Keratinocyte (primary cell): Measurements from ENCODE around the gene ERCC8. TPM values are rescaled to one million over a fixed set of nuclear protein-coding genes. Genes with fewer than 3 reads are reported as not detected.
"Not testable (repeated sequence)": the region's sequence is repeated elsewhere in the genome, so short reads cannot be mapped to it uniquely, and the experiment has no call there.

Source experiments
- DNase-seq: peaks from one replicate; pipeline ENCODE4 v3.0.0-alpha.2; 2011; ENCODE audit warnings: low read depth, missing footprints, low spot score
- FAIRE-seq: peaks from 2 replicates; lab custom pipeline; 2011; peaks lifted over from hg19 to GRCh38; lab: Jason Lieb, UNC
- H2AFZ ChIP-seq: 2 replicates; pipeline ENCODE4 v1.6.0; 2012; ENCODE audit warnings: low read length, control low read depth, inconsistent platforms; ENCODE audit not compliant: control insufficient read depth
- H3K27ac ChIP-seq: 2 replicates; pipeline ENCODE4 v1.5.1; 2011; ENCODE audit warnings: low read length; ENCODE audit not compliant: control insufficient read depth, insufficient read depth
- H3K27me3 ChIP-seq: 3 replicates; pipeline ENCODE4 v1.6.0; 2011; ENCODE audit warnings: low read length; ENCODE audit not compliant: control insufficient read depth, insufficient read depth; ENCODE audit errors: extremely low read depth
- H3K36me3 ChIP-seq, 2 experiments: 2 replicates in 1 of 2; 3 replicates in 1 of 2; pipeline ENCODE4 v1.5.1; 2011; ENCODE audit warnings: low read length in 2 of 2, mild to moderate bottlenecking in 1 of 2; ENCODE audit not compliant: control insufficient read depth in 2 of 2, insufficient read depth in 2 of 2; ENCODE audit errors: extremely low read depth in 1 of 2
- H3K4me1 ChIP-seq: 3 replicates; pipeline ENCODE4 v1.5.1; 2011; ENCODE audit warnings: low read length; ENCODE audit not compliant: control insufficient read depth, insufficient read depth; ENCODE audit errors: extremely low read depth
- H3K4me2 ChIP-seq: 3 replicates; pipeline ENCODE4 v1.6.0; 2011; ENCODE audit warnings: low read depth, low read length; ENCODE audit not compliant: control insufficient read depth, insufficient read depth; ENCODE audit errors: extremely low read depth
- H3K4me3 ChIP-seq, 3 experiments: fragments of 200-600 bp in 1 of 3; sonication (generic) in 1 of 3; 2 replicates in 2 of 3; 3 replicates in 1 of 3; pipeline ENCODE4 v1.5.1; 2011 to 2016; ENCODE audit warnings: low read length in 3 of 3, mild to moderate bottlenecking in 3 of 3, control low read depth in 2 of 3, inconsistent platforms in 1 of 3, low read depth in 1 of 3, mixed read lengths in 1 of 3, mixed run types in 1 of 3, moderate library complexity in 1 of 3; ENCODE audit not compliant: control insufficient read depth in 2 of 3, insufficient read depth in 2 of 3; ENCODE audit errors: extremely low read depth in 1 of 3
- H3K79me2 ChIP-seq: 2 replicates; pipeline ENCODE4 v1.6.0; 2012; ENCODE audit warnings: low read length; ENCODE audit not compliant: control insufficient read depth, insufficient read depth
- H3K9ac ChIP-seq: 3 replicates; pipeline ENCODE4 v1.6.0; 2011; ENCODE audit warnings: low read length; ENCODE audit not compliant: control insufficient read depth, insufficient read depth; ENCODE audit errors: extremely low read depth
- H3K9me1 ChIP-seq: 3 replicates; pipeline ENCODE4 v1.6.0; 2011; ENCODE audit warnings: low read length; ENCODE audit not compliant: control insufficient read depth, insufficient read depth; ENCODE audit errors: extremely low read depth
- H3K9me3 ChIP-seq: 2 replicates; pipeline ENCODE4 v1.5.1; 2012; ENCODE audit warnings: low read depth, low read length; ENCODE audit not compliant: control insufficient read depth
- H4K20me1 ChIP-seq: 3 replicates; pipeline ENCODE4 v1.6.0; 2011; ENCODE audit warnings: low read length; ENCODE audit not compliant: control insufficient read depth, insufficient read depth; ENCODE audit errors: extremely low read depth
- EZH2 ChIP-seq: IDR thresholded peaks from one replicate; pipeline ENCODE4 v1.6.1; 2012; ENCODE audit warnings: inconsistent platforms, mild to moderate bottlenecking, low read length, moderate library complexity
- dilution Hi-C: fragments of 300-500 bp; cut with MboI; formaldehyde crosslinking; loops from one replicate; pipeline ENCODE4 v1.7.0; 2020; ENCODE audit warnings: low sequenced_read_pairs; ENCODE audit not compliant: extremely low pct_ligation_motif_present
- polyA plus RNA-seq, 5 experiments: library from polyadenylated mRNA; depleted of rRNA in 3 of 5; stranded (reverse) in 3 of 5; stranded (forward) in 1 of 5; unstranded in 1 of 5; fragments of >200 nt; gene quantifications; 1 replicate in 1 of 5; 2 replicates in 3 of 5; 3 replicates in 1 of 5; pipeline versions ENCODE4 v1.2.1 to v1.2.3, GENCODE V29; 2011 to 2012; ENCODE audit warnings: missing spikeins in 2 of 5, low read depth in 1 of 5, low replicate concordance in 1 of 5
- TF ChIP-seq, protein P1 (sequence below), 3 experiments: IDR thresholded peaks in 1 of 3; conservative IDR thresholded peaks in 1 of 3; optimal IDR thresholded peaks in 1 of 3; 2 replicates in 2 of 3; 3 replicates in 1 of 3; pipeline versions ENCODE3 to v1.5.1; 2011; ENCODE audit warnings: low read length in 3 of 3, mild to moderate bottlenecking in 3 of 3, moderate library complexity in 2 of 3, control low read depth in 1 of 3, inconsistent platforms in 1 of 3; ENCODE audit not compliant: insufficient read depth in 2 of 3; ENCODE audit errors: extremely low read depth in 1 of 3

Gene ERCC8
- polyA plus RNA-seq, 1 donor (not counting 4 experiments of a cell fraction or from before 2014, with no cell fraction given), result 16.6 TPM

DNA sequence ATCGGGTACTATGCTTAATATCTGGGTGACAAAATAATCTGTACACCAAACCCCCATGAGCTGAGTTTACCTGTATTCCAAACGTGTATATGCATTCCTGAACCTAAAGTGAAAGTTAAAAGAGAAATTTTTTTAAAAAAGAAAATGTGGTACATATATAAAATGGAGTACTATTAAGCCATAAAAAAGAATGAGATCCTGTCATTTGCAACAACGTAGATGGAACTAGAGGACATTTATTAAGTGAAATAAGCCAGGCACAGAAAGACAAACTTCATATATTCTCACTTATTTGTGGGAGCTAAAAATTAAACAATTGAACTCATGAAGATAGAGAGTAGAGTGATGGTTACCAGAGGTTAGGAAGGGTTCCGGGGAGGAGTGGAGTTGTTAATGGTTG, 44.9 kb upstream of the ERCC8 start:
- H3K27me3 ChIP-seq, result no peaks in the 10 kb centered on the region
- no peaks in the 10 kb centered on the region for H4K20me1 ChIP-seq
- peaks cover 0 to 3% of the 10 kb centered on the region in 2 experiments for H3K36me3 ChIP-seq
- H3K4me3 ChIP-seq, result no peak overlapping the region
- peaks cover 8% of the 10 kb centered on the region for H3K9me3 ChIP-seq
- H3K9ac ChIP-seq, result no peak overlapping the region
- H3K27ac ChIP-seq, result no peak overlapping the region
- no peak overlapping the region for H2AFZ ChIP-seq
- TF ChIP-seq, protein P1, sequence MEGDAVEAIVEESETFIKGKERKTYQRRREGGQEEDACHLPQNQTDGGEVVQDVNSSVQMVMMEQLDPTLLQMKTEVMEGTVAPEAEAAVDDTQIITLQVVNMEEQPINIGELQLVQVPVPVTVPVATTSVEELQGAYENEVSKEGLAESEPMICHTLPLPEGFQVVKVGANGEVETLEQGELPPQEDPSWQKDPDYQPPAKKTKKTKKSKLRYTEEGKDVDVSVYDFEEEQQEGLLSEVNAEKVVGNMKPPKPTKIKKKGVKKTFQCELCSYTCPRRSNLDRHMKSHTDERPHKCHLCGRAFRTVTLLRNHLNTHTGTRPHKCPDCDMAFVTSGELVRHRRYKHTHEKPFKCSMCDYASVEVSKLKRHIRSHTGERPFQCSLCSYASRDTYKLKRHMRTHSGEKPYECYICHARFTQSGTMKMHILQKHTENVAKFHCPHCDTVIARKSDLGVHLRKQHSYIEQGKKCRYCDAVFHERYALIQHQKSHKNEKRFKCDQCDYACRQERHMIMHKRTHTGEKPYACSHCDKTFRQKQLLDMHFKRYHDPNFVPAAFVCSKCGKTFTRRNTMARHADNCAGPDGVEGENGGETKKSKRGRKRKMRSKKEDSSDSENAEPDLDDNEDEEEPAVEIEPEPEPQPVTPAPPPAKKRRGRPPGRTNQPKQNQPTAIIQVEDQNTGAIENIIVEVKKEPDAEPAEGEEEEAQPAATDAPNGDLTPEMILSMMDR (optimal IDR thresholded peaks at IDR 0.05 in 1 of 3, IDR thresholded peaks at IDR 0.05 in 1 of 3, conservative IDR thresholded peaks at IDR 0.05 in 1 of 3; ENCODE audit: extremely low read depth in 1 of 3, insufficient read depth in 2 of 3, low read length in 3 of 3), result no peak
- no peak for TF ChIP-seq EZH2
- no peaks in the 10 kb centered on the region for H3K9me1 ChIP-seq
- H3K79me2 ChIP-seq, result peaks cover 9% of the 10 kb centered on the region
- no peak overlapping the region for H3K4me2 ChIP-seq
- DNase-seq, result no peak
- dilution Hi-C loops, result no loop called here
- no peaks in the 10 kb centered on the region for H3K4me1 ChIP-seq
- no peak for FAIRE-seq

DNA sequence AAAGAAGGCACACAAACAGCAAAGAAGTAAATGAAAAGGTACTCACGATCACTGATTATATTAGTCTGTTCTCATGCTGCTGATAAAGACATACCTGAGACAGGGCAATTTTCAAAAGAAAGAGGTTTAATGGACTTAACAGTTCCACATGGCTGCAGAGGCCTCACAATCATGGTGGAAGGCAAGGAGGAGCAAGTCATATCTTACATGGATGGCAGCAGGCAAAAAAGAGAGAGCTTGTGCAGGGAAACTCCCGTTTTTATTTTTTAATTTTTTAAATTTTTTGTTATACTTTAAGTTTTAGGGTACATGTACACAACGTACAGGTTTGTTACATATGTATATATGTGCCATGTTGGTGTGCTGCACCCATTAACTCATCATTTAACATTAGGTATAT, 37.3 kb upstream of the ERCC8 start:
- dilution Hi-C loops, H3K4me3 ChIP-seq, H3K4me1 ChIP-seq, H3K9me1 ChIP-seq, DNase-seq, H3K9me3 ChIP-seq, H3K4me2 ChIP-seq, H3K9ac ChIP-seq, H3K27me3 ChIP-seq, H2AFZ ChIP-seq, H3K27ac ChIP-seq, FAIRE-seq, H4K20me1 ChIP-seq, H3K36me3 ChIP-seq: not testable (repeated sequence)
- H3K79me2 ChIP-seq, result peaks cover 10% of the 10 kb centered on the region

DNA sequence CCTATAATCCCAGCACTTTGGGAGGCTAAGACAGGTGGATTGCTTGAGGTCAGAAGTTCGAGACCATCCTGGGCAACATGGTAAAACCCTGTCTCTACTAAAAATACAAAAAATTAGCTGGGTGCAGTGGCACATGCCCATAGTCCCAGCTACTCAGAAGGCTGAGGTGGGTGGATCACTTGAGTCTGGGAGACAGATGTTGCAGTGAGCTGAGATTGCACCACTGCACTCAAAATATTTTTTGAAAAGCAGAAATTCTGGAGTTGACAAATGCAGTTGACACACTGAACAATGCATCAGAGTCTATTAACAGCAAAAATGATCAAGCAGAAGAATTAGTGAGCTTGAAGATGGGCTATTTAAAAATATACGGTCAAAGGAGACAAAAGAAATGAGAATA, 35.6 kb upstream of the ERCC8 start:
- no peaks in the 10 kb centered on the region for H3K27me3 ChIP-seq
- no peaks in the 10 kb centered on the region for H3K4me1 ChIP-seq
- no peak for DNase-seq
- H3K27ac ChIP-seq, result no peak overlapping the region
- H3K9me1 ChIP-seq, result no peaks in the 10 kb centered on the region
- peaks cover 15% of the 10 kb centered on the region for H3K79me2 ChIP-seq
- FAIRE-seq, result no peak
- H3K9ac ChIP-seq, result no peak overlapping the region
- TF ChIP-seq, protein P1 (optimal IDR thresholded peaks at IDR 0.05 in 1 of 3, IDR thresholded peaks at IDR 0.05 in 1 of 3, conservative IDR thresholded peaks at IDR 0.05 in 1 of 3; ENCODE audit: extremely low read depth in 1 of 3, insufficient read depth in 2 of 3, low read length in 3 of 3), result no peak
- no peak for TF ChIP-seq EZH2
- H3K4me2 ChIP-seq, result no peak overlapping the region
- no peak overlapping the region for H3K4me3 ChIP-seq
- H3K36me3 ChIP-seq, result no peaks in the 10 kb centered on the region
- no peaks in the 10 kb centered on the region for H3K9me3 ChIP-seq
- dilution Hi-C loops, result no loop called here
- no peak overlapping the region for H2AFZ ChIP-seq
- no peaks in the 10 kb centered on the region for H4K20me1 ChIP-seq
